Activated T-cell treated with anti-CD3 and anti-CD28 coated beads for 48 hours (primary cell): ENCODE measurements around the gene OPRD1.
A peak's percentile ranks its signal among the peaks of the same experiment; 100 is the strongest.
"Not testable (repeated sequence)": the region's sequence is repeated elsewhere in the genome, so short reads cannot be mapped to it uniquely, and the experiment has no call there.

Source experiments
- DNase-seq: peaks from one replicate; pipeline ENCODE4 v3.0.0-alpha.2; 2020; ENCODE audit warnings: low read depth

OPRD1 gene

DNA sequence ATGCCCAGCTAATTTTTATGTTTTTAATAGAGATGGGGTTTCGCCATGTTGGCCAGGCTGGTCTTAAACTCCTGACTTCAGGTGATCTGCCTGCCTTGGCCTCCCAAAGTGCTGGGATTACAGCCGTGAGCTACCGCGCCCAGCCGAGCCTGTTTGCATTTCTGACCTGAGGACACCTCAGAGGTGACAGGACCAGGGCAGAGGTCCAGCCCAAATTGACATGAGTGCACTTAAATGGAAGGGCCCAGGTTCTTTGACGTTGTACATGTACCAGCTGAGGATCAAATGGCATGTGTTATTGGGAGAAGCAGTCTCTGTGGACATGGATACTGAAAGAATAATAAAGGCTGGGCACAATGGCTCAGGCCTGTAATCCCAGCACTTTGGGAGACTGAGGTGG, 35.2 kb downstream of the OPRD1 start:
- DNase-seq = not testable (repeated sequence)

DNA sequence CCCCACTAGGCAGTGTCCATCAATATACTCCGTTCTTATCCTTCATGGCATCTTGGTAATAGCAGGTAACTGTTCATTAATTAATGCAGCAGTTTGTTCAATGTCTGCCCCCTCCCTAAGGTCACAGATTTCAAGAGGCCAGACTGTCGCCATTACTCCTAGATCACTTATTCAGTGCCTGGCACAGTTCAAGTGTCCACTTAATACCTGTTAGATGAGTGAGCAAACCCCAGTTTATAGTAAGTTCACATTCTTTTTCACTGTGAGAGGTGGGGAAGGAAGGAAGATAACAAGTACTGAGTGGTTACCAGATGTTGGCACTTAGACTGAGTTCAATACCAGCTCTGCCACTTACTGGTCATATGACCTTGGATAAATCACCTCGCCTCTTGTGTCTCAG, 36.4 kb downstream of the OPRD1 start:
- no peak for DNase-seq

DNA sequence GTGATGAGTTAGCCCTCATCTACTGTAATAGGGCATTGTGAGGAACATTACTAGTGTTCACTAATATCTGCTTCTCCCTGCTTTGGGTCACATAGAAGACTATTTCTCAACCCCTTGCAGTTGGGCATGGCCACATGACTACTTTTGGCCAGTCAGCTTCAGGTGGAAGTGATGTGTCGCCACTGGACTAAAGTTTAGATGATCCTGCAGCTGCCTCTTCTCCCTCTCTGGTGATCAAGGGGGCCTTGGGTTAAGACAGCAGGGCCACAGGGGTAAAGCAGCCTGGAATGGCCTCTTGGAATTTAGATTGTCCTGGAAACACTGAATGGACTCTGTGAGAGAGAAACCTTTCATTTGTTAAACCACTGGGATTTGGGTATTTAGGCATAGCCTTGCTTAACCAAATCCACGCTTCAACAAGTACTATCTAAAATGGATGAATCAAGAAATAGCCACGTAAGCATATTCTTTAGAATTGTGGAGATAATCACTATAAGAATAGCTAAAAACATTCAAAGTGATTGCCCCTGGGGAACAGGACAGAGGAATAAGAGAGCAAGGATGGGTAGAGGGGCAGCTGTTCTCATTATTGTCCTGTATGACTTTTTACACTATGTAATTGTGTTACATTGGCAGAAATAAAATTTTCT, 41.2 kb downstream of the OPRD1 start:
- DNase-seq = no peak

DNA sequence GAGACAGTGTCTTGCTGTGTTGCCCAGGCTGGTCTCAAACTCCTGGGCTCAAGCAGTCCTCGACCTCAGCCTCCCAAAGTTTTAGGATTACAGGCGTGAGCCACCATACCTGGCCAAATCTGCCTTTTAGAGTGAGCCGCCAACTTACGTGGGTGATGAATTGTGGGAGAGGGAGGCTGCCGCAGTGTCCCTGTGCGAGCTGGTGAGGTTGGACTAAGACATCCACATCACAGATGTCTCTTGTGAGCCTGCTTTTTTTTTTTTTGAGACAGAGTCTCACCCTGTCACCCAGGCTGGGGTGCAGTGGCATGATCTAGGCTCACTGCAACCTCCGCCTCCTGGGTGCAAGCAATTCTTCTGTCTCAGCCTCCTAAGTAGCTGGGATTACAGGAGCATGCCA, 42.4 kb downstream of the OPRD1 start:
- not testable (repeated sequence) for DNase-seq

DNA sequence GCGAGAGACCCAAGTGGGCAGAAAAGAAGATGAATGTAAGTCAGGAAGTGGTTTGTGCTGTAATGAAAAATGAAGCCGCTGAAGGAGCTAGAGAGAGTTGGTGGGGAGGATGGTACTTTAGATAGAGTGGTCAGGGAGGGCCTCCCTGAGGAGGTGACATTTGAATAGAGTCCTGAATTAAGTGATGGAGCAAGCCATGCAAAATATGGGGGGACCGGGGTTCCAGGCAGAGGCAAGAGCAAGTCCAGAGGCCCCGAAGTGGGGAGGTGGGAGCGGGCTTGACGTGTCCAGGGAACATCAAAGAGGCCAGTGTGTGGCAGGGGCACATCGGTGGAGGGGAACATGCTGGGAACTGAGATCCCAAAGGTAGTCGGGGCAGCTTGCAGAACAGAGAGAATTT, 43.1 kb downstream of the OPRD1 start:
- no peak for DNase-seq

DNA sequence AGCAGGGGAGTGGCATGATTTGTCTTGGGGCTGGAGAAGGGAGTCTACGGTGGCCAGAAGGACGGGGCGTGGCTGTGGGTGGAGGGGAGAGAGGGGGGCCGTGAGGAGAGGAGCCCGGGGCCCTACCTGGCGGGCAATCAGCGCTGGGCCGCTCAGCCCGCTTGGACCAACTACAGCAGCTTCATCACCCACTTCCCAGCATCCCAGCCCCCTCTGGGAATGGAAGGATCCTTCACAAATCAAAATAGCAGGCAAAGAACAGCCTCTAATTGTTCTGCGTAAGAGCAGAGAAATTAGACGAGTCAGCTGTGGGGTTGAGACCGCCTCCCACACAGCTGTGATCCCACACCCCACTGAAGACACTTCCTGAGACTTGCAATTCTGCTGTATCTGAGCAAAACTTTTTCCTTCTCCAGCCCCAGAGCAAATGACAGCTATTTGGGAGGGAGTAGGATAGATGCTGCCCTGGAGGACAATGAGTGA, 43.5 kb downstream of the OPRD1 start:
- no peak for DNase-seq

DNA sequence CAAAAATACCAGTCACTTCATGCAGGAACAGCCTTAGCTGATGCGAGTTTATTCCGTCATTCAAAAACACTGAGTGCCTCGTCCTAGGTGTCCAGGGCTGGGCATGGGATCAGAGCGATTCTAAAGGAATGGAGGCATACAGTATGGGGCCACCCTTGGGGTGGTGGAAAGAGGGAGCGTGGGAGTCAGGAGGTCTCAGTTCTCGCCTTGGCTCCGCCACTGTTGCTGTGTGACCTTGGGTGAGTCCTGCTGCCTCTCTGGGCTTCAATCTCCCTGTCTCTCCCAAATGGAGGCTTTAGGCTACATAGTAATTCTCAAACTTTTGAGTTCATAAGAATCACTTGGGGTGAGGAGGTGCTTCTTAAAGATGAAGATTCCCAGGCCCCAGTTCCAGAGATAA, 44.0 kb downstream of the OPRD1 start:
- DNase-seq = no peak

DNA sequence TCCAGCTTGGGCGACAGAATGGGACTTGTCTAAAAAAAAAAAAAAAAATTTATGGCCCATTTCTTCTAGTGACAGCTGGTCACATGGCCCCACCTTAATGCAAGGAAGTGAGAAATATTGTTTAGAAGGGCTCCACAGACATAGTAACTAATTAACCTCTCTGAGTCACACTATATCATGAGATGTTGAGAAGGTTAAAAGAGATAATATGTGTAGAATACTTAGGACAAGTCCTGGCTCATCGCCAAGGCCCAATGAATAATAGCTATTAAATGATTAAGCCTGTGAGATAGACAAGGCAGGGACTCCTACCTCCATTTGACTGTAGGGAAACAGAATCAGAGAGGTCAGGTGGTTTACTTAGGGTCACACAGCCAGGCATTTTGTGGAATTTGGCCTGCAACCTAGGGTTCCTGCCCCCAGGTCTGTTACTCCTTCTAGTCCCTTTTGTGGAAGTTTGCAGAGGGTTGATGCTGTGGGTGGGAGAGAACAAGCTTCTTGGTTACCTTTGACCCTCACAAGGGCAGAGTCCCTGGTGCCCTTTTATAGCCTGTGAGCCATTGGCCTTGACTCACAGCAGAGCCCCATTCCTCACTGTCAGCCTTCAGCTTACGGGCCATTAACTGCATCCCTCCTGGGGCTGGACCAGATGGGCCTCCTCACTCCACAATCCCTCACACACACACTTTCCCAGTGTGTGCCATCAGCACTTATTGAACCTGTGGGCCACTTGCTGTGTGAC, 48.5 kb downstream of the OPRD1 start:
- no peak for DNase-seq

DNA sequence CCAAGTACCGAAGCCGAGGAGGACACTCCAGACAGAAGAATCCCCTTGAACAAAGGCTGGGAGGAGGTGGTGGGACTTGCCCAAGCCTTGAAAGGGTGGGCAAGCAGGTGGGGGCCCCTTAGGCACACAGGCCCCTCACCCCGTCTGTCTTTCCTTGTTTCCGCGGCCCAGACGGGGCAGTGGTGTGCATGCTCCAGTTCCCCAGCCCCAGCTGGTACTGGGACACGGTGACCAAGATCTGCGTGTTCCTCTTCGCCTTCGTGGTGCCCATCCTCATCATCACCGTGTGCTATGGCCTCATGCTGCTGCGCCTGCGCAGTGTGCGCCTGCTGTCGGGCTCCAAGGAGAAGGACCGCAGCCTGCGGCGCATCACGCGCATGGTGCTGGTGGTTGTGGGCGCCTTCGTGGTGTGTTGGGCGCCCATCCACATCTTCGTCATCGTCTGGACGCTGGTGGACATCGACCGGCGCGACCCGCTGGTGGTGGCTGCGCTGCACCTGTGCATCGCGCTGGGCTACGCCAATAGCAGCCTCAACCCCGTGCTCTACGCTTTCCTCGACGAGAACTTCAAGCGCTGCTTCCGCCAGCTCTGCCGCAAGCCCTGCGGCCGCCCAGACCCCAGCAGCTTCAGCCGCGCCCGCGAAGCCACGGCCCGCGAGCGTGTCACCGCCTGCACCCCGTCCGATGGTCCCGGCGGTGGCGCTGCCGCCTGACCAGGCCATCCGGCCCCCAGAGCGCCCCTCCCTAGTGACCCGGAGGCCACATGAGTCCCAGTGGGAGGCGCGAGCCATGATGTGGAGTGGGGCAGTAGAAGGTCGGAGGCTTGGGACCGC, 50.8 kb downstream of the OPRD1 start:
- DNase-seq = no peak

DNA sequence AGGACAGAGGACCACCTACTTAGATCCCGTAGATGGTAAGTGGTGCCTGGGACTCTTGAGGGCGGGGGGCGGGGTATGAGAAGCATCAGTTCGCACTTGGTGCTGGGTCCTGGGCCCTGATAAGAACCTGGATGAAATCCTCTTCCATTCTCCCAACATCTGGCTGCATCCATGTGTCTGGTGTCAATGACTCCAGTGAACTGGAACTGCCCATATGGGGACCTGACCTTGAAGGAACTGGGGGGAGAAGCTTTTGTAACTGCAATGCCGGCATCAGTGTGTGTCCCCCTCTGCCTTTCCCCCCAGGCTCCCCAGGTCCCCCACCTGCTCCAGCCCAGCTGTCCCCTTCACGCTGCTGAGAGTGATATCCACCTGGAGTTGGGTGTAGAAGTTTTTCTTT, 52.7 kb downstream of the OPRD1 start:
- no peak for DNase-seq

DNA sequence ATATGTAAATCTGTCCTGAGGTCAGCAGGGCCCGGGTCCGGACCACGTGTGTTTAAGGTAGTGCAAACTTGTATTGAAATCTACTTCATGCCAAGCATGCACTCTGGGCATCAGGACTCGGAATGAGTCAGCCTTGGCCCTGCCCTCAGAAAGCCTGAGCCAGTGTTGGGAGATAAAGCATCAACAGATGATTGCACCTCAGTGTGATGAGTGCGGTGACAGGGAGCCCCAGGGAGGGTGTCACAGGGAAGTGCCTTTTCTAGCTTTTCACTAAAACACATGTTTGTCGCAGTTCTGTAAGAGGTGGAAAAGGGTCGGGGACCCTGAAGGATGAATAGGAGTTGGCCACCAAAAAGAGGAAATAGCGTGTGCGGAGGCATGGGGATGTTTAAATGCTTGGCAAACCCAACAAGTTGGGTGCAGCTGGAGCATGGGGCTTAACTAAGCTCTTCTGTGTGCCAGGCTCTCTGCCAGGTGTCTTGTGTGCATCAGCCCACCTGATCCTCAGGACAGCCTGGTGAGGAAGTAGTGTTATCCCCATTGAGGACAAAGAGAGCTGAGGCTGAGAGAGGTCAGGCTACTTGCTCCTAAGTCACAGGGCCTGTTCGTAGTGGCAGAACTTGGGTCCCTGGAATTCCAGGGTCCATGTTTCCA, 54.2 kb downstream of the OPRD1 start:
- DNase-seq = no peak

DNA sequence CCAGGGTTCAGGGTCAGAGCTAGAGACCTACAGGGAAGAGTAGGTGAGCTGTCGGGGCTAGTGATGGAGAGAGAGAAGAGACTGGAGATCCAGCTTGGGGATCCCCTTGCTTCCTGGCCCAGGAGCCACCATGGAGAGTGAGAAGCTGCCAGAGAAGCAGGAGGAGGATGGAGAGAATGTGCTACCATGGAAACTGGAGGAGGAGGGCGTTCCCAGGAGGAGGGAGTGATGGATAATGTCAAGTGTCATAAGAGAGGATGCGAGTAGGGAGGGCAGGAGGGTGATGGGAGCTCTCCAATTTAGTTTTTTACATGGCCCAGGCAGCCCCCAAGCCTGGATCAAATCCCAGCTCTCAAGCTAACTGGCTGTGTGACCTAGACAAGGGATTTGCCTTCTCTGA, 55.9 kb downstream of the OPRD1 start:
- DNase-seq = no peak

DNA sequence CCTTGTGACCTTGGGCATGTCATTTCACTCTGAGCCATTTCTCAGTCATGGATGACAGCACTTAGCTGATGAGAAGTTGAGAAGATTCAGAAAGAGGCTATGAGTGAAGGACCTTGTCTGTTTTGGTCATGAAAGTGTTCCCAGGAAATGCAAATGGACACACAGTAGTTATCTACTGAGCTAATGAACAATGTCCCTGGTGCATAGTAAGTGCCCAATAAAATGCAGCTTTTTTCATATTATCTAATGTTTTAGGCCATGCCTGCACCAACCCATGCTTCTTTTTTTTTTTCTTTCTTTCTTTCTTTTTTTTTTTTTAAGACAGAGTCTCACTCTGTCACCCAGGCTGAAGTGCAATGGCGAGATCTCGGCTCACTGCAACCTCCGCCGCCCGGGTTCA, 58.0 kb downstream of the OPRD1 start:
- no peak for DNase-seq

DNA sequence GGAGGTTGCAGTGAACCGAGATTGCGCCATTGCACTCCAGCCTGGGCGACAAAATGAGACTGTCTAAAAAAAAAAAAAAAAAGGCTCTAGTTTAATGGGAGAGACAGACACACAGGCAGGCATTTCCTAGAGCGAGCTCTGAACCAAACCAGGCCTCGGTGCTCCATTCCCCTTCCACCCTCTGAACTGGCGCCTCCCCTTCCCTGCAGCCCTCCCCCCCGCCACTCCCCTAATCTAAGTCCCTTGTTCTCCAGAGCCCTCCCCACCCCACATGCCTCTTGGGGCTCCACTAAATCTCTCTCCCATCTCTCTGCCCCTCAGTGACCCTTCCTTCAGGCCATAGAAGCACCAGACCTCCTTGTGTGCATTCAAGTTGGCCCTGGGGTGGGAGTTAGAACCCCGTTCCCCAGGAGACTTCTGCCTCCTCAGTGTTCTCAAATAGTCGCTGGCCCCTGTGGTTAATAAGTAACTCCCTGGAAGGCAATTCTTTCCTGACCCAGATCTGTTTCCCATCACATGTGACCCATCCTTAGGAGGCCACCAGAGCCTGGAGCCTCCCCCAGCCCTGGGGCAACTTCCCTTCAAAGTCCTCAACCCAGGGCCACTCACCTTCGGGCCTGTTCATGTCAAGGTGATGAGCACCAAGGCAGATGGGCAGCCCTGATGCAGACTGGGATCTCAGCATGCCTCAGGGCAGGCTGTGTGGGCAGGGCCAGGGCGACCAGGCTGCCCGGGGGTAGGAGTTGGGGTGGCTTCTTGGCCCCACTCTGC, 59.8 kb downstream of the OPRD1 start:
- DNase-seq = no peak

DNA sequence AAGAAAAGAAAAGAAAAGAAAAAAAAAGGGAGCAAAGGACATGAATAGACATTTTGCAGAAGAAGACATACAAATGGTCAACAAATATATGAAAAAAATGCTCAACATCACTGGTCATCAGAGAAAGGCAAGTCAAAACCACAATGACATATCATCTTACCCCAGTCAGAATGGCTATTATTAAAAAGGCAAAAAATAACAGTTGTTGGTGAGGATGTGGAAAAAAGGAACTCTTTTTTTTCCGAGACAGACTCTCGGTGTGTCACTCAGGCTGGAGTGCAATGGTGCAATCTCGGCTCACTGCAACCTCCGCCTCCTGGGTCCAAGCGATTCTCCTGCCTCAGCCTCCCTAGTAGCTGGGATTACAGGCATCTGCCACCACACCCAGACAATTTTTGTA, 63.2 kb downstream of the OPRD1 start:
- DNase-seq = not testable (repeated sequence)

DNA sequence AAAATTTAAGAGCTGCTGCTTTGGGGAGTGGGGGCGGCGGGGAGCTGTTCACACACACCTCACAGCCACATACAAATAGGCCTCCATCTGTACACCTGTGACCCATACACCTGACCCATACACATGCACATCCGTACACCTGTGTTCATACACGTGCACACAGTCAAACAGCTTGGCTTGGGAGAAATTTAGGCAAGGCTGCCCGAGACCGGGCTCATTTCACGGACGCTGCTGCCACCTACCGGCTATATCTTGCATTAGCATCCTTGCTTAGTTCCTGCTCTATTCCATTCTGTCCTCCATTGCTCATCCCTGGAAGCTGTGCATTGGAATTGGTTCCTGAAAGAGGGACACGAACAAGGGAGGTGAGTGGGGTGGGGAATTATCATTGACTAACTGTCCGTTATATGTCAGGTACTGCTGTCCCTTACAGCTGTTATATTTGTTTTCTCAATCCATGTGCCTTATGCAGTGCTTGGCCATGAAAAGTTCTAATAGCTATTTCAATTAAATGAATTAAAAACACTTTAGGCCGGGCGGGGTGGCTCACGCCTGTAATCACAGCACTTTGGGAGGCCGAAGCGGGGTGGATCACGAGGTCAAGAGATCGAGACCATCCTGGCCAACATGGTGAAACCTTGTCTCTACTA, 65.3 kb downstream of the OPRD1 start:
- DNase-seq = peak; percentile 61

DNA sequence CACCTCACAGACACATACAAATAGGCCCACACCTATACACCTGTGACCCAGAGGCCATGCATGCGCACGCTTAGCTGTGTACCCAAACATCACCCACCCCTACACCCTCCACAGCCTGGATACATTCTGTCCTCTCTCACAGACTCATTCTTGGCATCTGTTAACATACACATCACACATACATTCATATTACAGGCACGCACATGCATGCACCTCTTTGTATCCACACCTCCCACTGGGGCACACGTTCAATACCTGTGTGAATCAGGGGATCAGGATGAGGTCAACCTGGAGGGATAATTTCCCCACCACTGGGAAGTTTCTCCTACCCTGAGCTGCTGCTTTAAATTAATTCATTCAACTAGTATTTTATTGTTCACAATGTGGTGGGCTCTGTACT, 66.8 kb downstream of the OPRD1 start:
- DNase-seq = no peak

DNA sequence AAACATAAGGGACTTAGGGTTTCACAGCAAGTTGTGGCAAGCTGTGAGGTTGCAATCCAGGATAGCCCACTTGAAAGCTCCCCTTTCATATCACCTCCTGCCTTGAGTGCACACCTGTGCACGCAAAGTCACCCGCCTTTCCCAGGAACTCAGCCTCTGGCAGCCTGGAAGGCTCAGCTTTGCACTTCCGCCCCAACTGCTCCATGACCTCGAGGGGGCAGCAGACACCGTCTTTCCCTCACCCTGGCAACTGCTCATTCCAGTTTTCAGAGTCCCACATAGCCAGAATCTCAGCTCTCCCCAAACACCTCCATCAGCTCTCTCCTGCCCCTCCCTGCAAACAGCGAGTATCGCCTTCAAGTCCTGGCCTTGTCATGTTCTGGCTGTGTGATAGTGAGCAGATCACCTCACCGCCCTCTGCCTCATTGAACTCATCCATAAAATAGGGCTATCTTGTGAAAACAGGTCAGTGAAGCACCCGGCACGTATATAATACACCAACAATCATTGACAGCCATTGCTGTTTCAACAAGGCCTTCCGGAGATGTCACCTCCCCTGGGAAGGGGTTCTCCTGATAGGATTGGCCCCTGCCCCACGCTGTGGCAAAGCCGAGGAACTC, 70.1 kb downstream of the OPRD1 start:
- peak; percentile 72 for DNase-seq

DNA sequence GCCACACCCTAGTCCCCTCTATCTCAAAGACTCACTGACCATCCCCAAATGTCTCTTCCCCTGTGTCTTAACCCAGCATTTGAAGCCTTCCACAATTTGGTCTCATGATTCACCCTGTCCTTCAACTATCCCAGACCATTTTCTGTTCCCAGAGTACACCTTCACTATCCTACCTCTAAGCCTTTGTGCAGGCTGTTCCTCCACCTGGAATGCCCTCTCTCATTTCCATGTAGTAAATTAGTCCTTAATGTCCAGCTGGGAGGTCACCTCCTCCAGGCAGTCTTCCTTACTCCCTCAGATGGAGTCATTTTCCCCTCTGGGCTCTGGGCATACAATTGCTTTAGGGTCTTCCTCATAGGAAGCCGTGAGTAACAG, 71.3 kb downstream of the OPRD1 start:
- no peak for DNase-seq

DNA sequence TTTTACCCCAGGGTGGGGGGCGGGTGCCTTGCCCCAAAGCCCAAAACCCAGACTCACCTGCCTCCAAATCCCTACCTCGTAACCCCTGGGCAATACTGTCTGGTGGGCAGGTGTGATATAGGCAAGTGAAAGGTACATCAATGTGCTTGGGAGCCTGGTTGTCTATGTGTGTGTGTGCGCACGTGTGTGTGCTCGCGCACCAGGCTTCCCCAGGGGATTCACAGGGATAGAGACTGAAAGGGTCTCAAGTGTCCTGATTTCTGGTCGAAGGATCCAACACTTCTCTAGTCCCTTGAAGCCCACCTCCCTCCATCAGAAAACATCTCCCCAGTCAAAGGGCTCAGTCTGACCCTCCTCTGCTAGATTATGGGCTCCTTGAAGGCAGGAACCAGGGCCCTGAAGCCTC, 73.5 kb downstream of the OPRD1 start:
- no peak for DNase-seq
